ENCODE measurements around the gene GABRE. TPM values are rescaled to one million over a fixed set of nuclear protein-coding genes. Genes with fewer than 3 reads are reported as not detected.
"Not testable (repeated sequence)": the region's sequence is repeated elsewhere in the genome, so short reads cannot be mapped to it uniquely, and the experiment has no call there.

Gene GABRE
- polyA plus RNA-seq, 2 of the 4 experiments (the other 2 are of a cell fraction): 60.7 to 92.4 TPM

- Histone ChIP-seq H3K4me2 (no peak overlapping the region), H3K9me3 (no peaks in the 10 kb centered on the region), H3K4me1 (no peaks in the 10 kb centered on the region), H3K4me3 (no peak overlapping the region), H3K27ac (no peak overlapping the region)
- POLR2A ChIA-PET: no interaction called here
- FAIRE-seq (no peak), DNase-seq (ENCODE audit: low read depth in 1 of 2, low spot score in 1 of 2) (no peak), ATAC-seq (no peak)
- TF ChIP-seq RFX5 (IDR thresholded peaks at IDR 0.05) (no peak), FOSB (CRISPR knock-in tag; IDR thresholded peaks at IDR 0.05) (no peak), HOXB5 (CRISPR knock-in tag; IDR thresholded peaks at IDR 0.05) (no peak), TP53 (CRISPR knock-in tag; IDR thresholded peaks at IDR 0.05) (no peak), NPAS2 (CRISPR knock-in tag; IDR thresholded peaks at IDR 0.05; ENCODE audit: borderline replicate concordance) (no peak), CEBPB (IDR thresholded peaks at IDR 0.05) (no peak), FOSL2 (IDR thresholded peaks at IDR 0.05) (no peak), FOSL2 (CRISPR knock-in tag; IDR thresholded peaks at IDR 0.05) (no peak), E2F6 (IDR thresholded peaks at IDR 0.05; ENCODE audit: borderline replicate concordance, low read depth) (no peak), HOXB13 (CRISPR knock-in tag; IDR thresholded peaks at IDR 0.05; ENCODE audit: low read depth) (no peak), JUN (IDR thresholded peaks at IDR 0.05) (no peak), SREBF2 (IDR thresholded peaks at IDR 0.05) (no peak)
- WGBS (ENCODE audit: missing lambda C conversion rate): 88% methylated on average over 5 of the region's 11 CpGs
- CTCF ChIA-PET: no interaction called here
Measured at GRCh38 chrX:151919610-151920009, 54.9 kb downstream of the GABRE start.

- FAIRE-seq; CTCF ChIA-PET; POLR2A ChIA-PET; DNase-seq (ENCODE audit: low read depth in 1 of 2, low spot score in 1 of 2); H3K27ac ChIP-seq; H3K4me3 ChIP-seq; H3K9me3 ChIP-seq; ATAC-seq; H3K4me2 ChIP-seq; H3K4me1 ChIP-seq: not testable (repeated sequence)
- 82% methylated on average over 7 of the region's 18 CpGs for WGBS (ENCODE audit: missing lambda C conversion rate)
Measured at GRCh38 chrX:151918736-151919135, 55.7 kb downstream of the GABRE start.

- H3K4me1 ChIP-seq: no peaks in the 10 kb centered on the region
- no peak for ATAC-seq
- POLR2A ChIA-PET: no interaction called here
- no peak for TF ChIP-seq BHLHE40 (IDR thresholded peaks at IDR 0.05; ENCODE audit: low read depth, low read length)
- TF ChIP-seq E2F6 (IDR thresholded peaks at IDR 0.05; ENCODE audit: borderline replicate concordance, low read depth): no peak
- no peak for TF ChIP-seq BCL3 (IDR thresholded peaks at IDR 0.05)
- no peak for TF ChIP-seq RAD21 (conservative IDR thresholded peaks at IDR 0.05 in 1 of 2, IDR thresholded peaks at IDR 0.05 in 1 of 2)
- no peak for TF ChIP-seq ZC3H11A (IDR thresholded peaks at IDR 0.05)
- no peak within 1 kb of the TSS for H3K27ac ChIP-seq
- no peak for FAIRE-seq
- no CpG with 5 or more reads among the region's 11 CpGs for WGBS (ENCODE audit: missing lambda C conversion rate)
- H3K4me3 ChIP-seq: no peak within 1 kb of the TSS
- CTCF ChIA-PET: no interaction called here
- H3K9me3 ChIP-seq: no peaks in the 10 kb centered on the region
- H3K4me2 ChIP-seq: no peak within 1 kb of the TSS
- no peak for DNase-seq (ENCODE audit: low read depth in 1 of 2, low spot score in 1 of 2)
Measured at GRCh38 chrX:151912780-151913179, 61.7 kb downstream of the GABRE start, which contains the start of gene MAGEA4. TSS of gene MAGEA4 (plus strand) at chrX:151912889. CDS start at chrX:151923665, 10,776 bp downstream.

GRCh38 chrX:151912221-151912620 lies 62.3 kb downstream of the GABRE start:
- Histone ChIP-seq H3K4me1 (no peaks in the 10 kb centered on the region), H3K27ac (no peak overlapping the region), H3K9me3 (no peaks in the 10 kb centered on the region), H3K4me3 (no peak overlapping the region), H3K4me2 (no peak overlapping the region)
- no peak for DNase-seq (ENCODE audit: low read depth in 1 of 2, low spot score in 1 of 2)
- 74% methylated on average over 5 of the region's 11 CpGs for WGBS (ENCODE audit: missing lambda C conversion rate)
- POLR2A ChIA-PET: no interaction called here
- no peak for TF ChIP-seq NR3C1 (IDR thresholded peaks at IDR 0.05)
- TF ChIP-seq FOSB (CRISPR knock-in tag; IDR thresholded peaks at IDR 0.05): no peak
- CTCF ChIA-PET: no interaction called here
- FAIRE-seq: no peak
- 0 out of 6 replicates have a peak, but pooled peaks of 1 of the 2 experiments have one; percentile 30 for ATAC-seq
